ENCODE results near the gene RABL2B.

Gene RABL2B

DNA sequence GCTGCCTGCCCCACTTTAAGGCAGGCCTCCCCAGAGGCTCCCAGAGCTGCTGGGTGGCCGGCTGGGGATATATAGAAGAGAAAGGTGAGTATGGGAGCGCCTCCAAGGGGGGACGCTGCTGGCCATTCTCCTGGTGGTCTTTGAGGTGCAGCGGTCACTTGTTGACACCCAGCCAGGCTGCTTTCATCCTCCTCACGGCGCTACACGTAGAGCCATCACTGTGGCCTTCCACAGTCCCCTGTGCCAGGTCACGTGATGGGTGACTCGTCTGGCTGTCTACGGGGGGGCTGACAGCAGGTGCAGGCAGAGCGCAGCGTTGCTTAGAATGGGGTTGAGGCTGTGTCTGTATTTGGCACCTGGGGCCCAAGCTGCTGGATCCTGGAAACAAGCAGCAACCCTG lies 43.5 kb downstream of the RABL2B start:
- DNase-seq (ENCODE audit: insufficient read length, low spot score): no peak
- FAIRE-seq: no peak
- TF ChIP-seq PAX5 (IDR thresholded peaks at IDR 0.05; ENCODE audit: insufficient read depth, low read length, severe bottlenecking): no peak
- no peak for TF ChIP-seq TAF1 (IDR thresholded peaks at IDR 0.05; ENCODE audit: low read depth, low read length)
- TF ChIP-seq POLR2AphosphoS5 (IDR thresholded peaks at IDR 0.05; ENCODE audit: low read depth, low read length): no peak
- TF ChIP-seq SPI1 (IDR thresholded peaks at IDR 0.05; ENCODE audit: low read depth, low read length): no peak
- TF ChIP-seq POLR2A (IDR thresholded peaks at IDR 0.05; ENCODE audit: low read depth, low read length): no peak
- TF ChIP-seq POU2F2 (IDR thresholded peaks at IDR 0.05; ENCODE audit: low read depth, low read length): no peak

DNA sequence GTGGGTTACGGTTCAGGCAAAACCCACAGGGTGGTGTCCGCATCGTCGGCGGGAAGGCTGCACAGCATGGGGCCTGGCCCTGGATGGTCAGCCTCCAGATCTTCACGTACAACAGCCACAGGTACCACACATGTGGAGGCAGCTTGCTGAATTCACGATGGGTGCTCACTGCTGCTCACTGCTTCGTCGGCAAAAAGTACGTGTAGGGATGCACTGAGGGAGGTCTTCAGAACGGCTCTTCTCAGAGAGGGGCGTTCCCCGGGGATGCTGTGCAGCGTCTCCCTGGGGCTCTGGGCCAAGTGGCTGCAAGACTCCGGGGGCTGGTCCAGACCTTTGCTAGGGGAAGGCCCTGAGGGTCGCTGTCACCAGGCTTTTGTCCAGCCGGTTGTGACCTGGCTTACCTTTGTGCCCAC lies 44.2 kb downstream of the RABL2B start:
- DNase-seq (ENCODE audit: insufficient read length, low spot score): no peak
- TF ChIP-seq POLR2A (IDR thresholded peaks at IDR 0.05; ENCODE audit: low read depth, low read length) (no peak), SPI1 (IDR thresholded peaks at IDR 0.05; ENCODE audit: low read depth, low read length) (no peak), POU2F2 (IDR thresholded peaks at IDR 0.05; ENCODE audit: low read depth, low read length) (no peak), POLR2AphosphoS5 (IDR thresholded peaks at IDR 0.05; ENCODE audit: low read depth, low read length) (no peak), TAF1 (IDR thresholded peaks at IDR 0.05; ENCODE audit: low read depth, low read length) (no peak), PAX5 (IDR thresholded peaks at IDR 0.05; ENCODE audit: insufficient read depth, low read length, severe bottlenecking) (no peak)
- no peak for FAIRE-seq

DNA sequence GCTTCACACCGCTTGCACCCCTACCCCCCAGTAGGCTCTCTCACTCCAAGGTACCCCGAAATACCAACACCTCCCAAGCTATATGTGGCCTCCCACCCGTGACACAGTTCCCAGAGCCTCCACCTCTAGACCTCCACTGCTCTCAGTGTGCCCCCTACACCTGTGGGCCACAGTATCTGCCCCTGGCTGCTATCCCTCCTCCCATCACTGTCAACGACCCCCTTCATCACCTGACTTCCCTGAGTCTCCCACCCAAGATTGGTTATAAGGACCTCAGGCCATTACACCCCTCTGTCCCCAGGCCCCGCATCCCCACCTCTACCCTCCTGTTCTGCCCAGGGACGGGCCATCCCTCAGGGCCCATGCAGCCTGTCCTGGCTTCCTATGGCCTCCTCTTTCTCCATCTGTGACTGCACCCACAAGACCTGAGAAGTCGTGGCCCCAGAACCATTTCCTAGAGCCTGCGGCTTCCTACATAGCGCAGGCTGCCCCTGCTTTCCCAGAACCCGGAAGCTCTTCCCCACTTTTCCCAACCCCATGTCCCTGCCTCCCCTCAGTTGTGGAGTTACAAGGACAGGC lies 44.7 kb downstream of the RABL2B start:
- DNase-seq (ENCODE audit: insufficient read length, low spot score) (no peak), FAIRE-seq (no peak)
- TF ChIP-seq TAF1 (IDR thresholded peaks at IDR 0.05; ENCODE audit: low read depth, low read length) (no peak), SPI1 (IDR thresholded peaks at IDR 0.05; ENCODE audit: low read depth, low read length) (no peak), POU2F2 (IDR thresholded peaks at IDR 0.05; ENCODE audit: low read depth, low read length) (no peak), POLR2A (IDR thresholded peaks at IDR 0.05; ENCODE audit: low read depth, low read length) (no peak), POLR2AphosphoS5 (IDR thresholded peaks at IDR 0.05; ENCODE audit: low read depth, low read length) (no peak), PAX5 (IDR thresholded peaks at IDR 0.05; ENCODE audit: insufficient read depth, low read length, severe bottlenecking) (no peak)

GRCh38 chr22:50737728-50738648 lies 45.4 kb downstream of the RABL2B start, which contains the start of gene ACR:
TSS of gene ACR (plus strand) at chr22:50738204. CDS start at chr22:50738236, 32 bp downstream.
- FAIRE-seq: no peak

DNA sequence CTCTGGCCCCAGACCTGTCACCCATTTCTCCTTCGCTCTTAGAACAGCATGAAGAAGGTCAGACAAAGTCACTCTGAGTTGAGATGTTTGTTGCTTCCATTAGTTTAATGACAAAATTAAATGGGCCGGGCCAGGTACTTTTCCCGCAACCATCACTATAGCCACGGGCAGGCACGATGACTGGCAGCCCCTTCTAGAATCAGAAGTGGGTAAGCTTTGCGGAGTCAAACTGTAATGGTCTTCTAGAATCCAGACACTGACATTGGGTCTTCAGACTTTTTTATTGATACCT lies 47.8 kb downstream of the RABL2B start:
- TF ChIP-seq SPI1 (IDR thresholded peaks at IDR 0.05; ENCODE audit: low read depth, low read length) (no peak), POU2F2 (IDR thresholded peaks at IDR 0.05; ENCODE audit: low read depth, low read length) (no peak), PAX5 (IDR thresholded peaks at IDR 0.05; ENCODE audit: insufficient read depth, low read length, severe bottlenecking) (no peak), POLR2AphosphoS5 (IDR thresholded peaks at IDR 0.05; ENCODE audit: low read depth, low read length) (no peak), TAF1 (IDR thresholded peaks at IDR 0.05; ENCODE audit: low read depth, low read length) (no peak), POLR2A (IDR thresholded peaks at IDR 0.05; ENCODE audit: low read depth, low read length) (no peak)
- DNase-seq (ENCODE audit: insufficient read length, low spot score) (no peak), FAIRE-seq (no peak)

More at GRCh38 chr22:50737728-50738648, 45.4 kb downstream of the RABL2B start, which contains the start of gene ACR:
- TF ChIP-seq SPI1 (IDR thresholded peaks at IDR 0.05; ENCODE audit: low read depth, low read length) (no peak), POLR2AphosphoS5 (IDR thresholded peaks at IDR 0.05; ENCODE audit: low read depth, low read length) (no peak), POLR2A (IDR thresholded peaks at IDR 0.05; ENCODE audit: low read depth, low read length) (no peak)
- no peak for DNase-seq (ENCODE audit: insufficient read length, low spot score)

- FAIRE-seq (no peak), DNase-seq (ENCODE audit: insufficient read length, low spot score) (no peak)
- no peak for TF ChIP-seq TAF1 (IDR thresholded peaks at IDR 0.05; ENCODE audit: low read depth, low read length)
- TF ChIP-seq POLR2AphosphoS5 (IDR thresholded peaks at IDR 0.05; ENCODE audit: low read depth, low read length): no peak
- no peak for TF ChIP-seq PAX5 (IDR thresholded peaks at IDR 0.05; ENCODE audit: insufficient read depth, low read length, severe bottlenecking)
- no peak for TF ChIP-seq POU2F2 (IDR thresholded peaks at IDR 0.05; ENCODE audit: low read depth, low read length)
- no peak for TF ChIP-seq SPI1 (IDR thresholded peaks at IDR 0.05; ENCODE audit: low read depth, low read length)
- no peak for TF ChIP-seq POLR2A (IDR thresholded peaks at IDR 0.05; ENCODE audit: low read depth, low read length)
These were observed 48.3 kb downstream of the RABL2B start for GRCh38 chr22:50734986-50735738.

- DNase-seq (ENCODE audit: insufficient read length, low spot score) (no peak), FAIRE-seq (no peak)
- TF ChIP-seq POLR2A (IDR thresholded peaks at IDR 0.05; ENCODE audit: low read depth, low read length): no peak
- no peak for TF ChIP-seq POLR2AphosphoS5 (IDR thresholded peaks at IDR 0.05; ENCODE audit: low read depth, low read length)
- TF ChIP-seq POU2F2 (IDR thresholded peaks at IDR 0.05; ENCODE audit: low read depth, low read length): no peak
- TF ChIP-seq PAX5 (IDR thresholded peaks at IDR 0.05; ENCODE audit: insufficient read depth, low read length, severe bottlenecking): no peak
- no peak for TF ChIP-seq TAF1 (IDR thresholded peaks at IDR 0.05; ENCODE audit: low read depth, low read length)
- TF ChIP-seq SPI1 (IDR thresholded peaks at IDR 0.05; ENCODE audit: low read depth, low read length): no peak
These were observed 49.1 kb downstream of the RABL2B start for GRCh38 chr22:50734343-50734771.

DNA sequence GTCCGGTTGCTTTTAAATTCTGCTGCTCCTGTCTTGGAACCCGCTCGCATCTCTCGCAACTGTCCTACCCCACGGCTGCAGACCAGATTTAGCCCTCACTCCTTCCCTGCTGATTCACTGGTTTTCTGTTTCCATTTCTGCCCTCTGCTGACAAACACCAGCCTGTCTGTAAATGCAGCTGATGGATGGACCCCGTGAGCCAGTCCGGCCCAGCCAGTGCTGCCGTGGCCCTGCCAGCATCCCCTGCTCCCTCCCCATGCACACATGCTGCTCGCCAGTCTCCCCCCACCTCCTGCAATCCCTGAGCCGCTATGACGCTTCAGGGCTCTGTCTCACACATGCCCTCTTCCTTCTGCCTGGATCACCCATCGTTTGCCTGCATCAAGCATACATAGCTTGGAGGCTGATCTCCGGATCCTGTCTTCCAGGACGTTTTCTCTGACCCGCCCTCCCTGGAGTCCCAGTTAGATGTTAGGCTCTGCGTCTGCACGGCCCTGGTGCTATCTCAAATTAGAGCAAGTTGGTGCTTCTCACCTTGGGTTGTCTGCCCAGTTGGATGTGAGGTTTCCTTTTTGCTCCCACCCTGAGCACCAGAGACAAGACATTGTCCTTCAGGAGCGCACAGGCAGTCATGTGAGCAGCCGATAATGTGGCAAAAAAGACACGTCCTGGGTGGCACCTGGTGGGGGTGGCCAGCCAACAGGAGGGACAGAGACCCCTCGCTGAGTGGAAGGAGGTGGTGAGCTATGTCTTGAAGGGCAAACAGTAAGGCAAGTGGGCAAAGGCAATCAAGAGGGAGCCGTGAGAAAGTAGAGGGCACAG lies 49.7 kb downstream of the RABL2B start:
- FAIRE-seq (no peak), DNase-seq (ENCODE audit: insufficient read length, low spot score) (no peak)
- TF ChIP-seq POLR2AphosphoS5 (IDR thresholded peaks at IDR 0.05; ENCODE audit: low read depth, low read length): no peak
- no peak for TF ChIP-seq SPI1 (IDR thresholded peaks at IDR 0.05; ENCODE audit: low read depth, low read length)
- TF ChIP-seq TAF1 (IDR thresholded peaks at IDR 0.05; ENCODE audit: low read depth, low read length): no peak
- no peak for TF ChIP-seq POU2F2 (IDR thresholded peaks at IDR 0.05; ENCODE audit: low read depth, low read length)
- no peak for TF ChIP-seq PAX5 (IDR thresholded peaks at IDR 0.05; ENCODE audit: insufficient read depth, low read length, severe bottlenecking)
- no peak for TF ChIP-seq POLR2A (IDR thresholded peaks at IDR 0.05; ENCODE audit: low read depth, low read length)
